Smooth muscle cell (in vitro differentiated cells): ENCODE data around the gene FAM227B. TPM values are rescaled to one million over a fixed set of nuclear protein-coding genes. Genes with fewer than 3 reads are reported as not detected.
"Not testable (repeated sequence)": the region's sequence is repeated elsewhere in the genome, so short reads cannot be mapped to it uniquely, and the experiment has no call there.

Experiments
- DNase-seq: peaks from one replicate; lab custom pipeline; 2025; ENCODE audit not compliant: unreplicated experiment; lab: John Stamatoyannopoulos, UW
- H2AFZ ChIP-seq: fragments of 200-600 bp; sonication (generic); 2 replicates; pipeline ENCODE4 v1.6.0; 2016; ENCODE audit warnings: antibody characterized with exemption, low read depth, mild to moderate bottlenecking
- H3F3A ChIP-seq: fragments of 200-600 bp; sonication (generic); 2 replicates; pipeline ENCODE4 v1.6.0; 2017; ENCODE audit warnings: antibody characterized with exemption, low read depth
- H3K27ac ChIP-seq: fragments of 200-600 bp; sonication (generic); 2 replicates; pipeline ENCODE4 v1.5.1; 2016; ENCODE audit warnings: low read depth, mild to moderate bottlenecking
- H3K27me3 ChIP-seq: fragments of 200-600 bp; sonication (generic); 2 replicates; pipeline ENCODE4 v1.6.1; 2016; ENCODE audit warnings: low read depth, mild to moderate bottlenecking
- H3K36me3 ChIP-seq: fragments of 200-600 bp; sonication (generic); 2 replicates; pipeline ENCODE4 v1.5.1; 2016; ENCODE audit warnings: low read depth
- H3K4me1 ChIP-seq: fragments of 200-600 bp; sonication (generic); 2 replicates; pipeline ENCODE4 v1.5.1; 2016; ENCODE audit warnings: low read depth
- H3K4me2 ChIP-seq: fragments of 200-600 bp; sonication (generic); 2 replicates; pipeline ENCODE4 v1.6.0; 2016; ENCODE audit warnings: mild to moderate bottlenecking
- H3K4me3 ChIP-seq: fragments of 200-600 bp; sonication (generic); 2 replicates; pipeline ENCODE4 v1.5.1; 2016; ENCODE audit warnings: mild to moderate bottlenecking
- H3K79me2 ChIP-seq: fragments of 200-600 bp; sonication (generic); 2 replicates; pipeline ENCODE4 v1.6.0; 2016; ENCODE audit warnings: low read depth, mild to moderate bottlenecking
- H3K9ac ChIP-seq: fragments of 200-600 bp; sonication (generic); 2 replicates; pipeline ENCODE4 v1.6.0; 2016; ENCODE audit warnings: low read depth
- H3K9me3 ChIP-seq: fragments of 200-600 bp; sonication (generic); replicated peaks from 2 replicates; pipeline ENCODE4 v1.5.1; 2016; ENCODE audit warnings: low read depth
- H4K20me1 ChIP-seq: fragments of 200-600 bp; sonication (generic); 2 replicates; pipeline ENCODE4 v1.6.0; 2016; ENCODE audit warnings: low read depth
- CTCF ChIP-seq: fragments of 200-600 bp; sonication (generic); IDR thresholded peaks from 2 replicates; pipeline ENCODE4 v1.5.1; 2017; ENCODE audit warnings: borderline replicate concordance, mild to moderate bottlenecking, antibody characterized with exemption; ENCODE audit not compliant: insufficient read depth, poor library complexity, severe bottlenecking
- WGBS: methylation state at CpG from one replicate; pipeline ENCODE4 v1.1.7; 2016; ENCODE audit warnings: low lambda C conversion rate; 5-methylcytosine and 5-hydroxymethylcytosine counted together
- polyA plus RNA-seq: library from polyadenylated mRNA; unstranded; fragments of >200 nt; fragmentation: Nextera tagmentation; extraction: Ambion mirVana; gene quantifications from 2 replicates; pipeline ENCODE4 v1.2.1, GENCODE V29; 2016
- total RNA-seq: library from RNA; depleted of rRNA; stranded (reverse); fragments of >200 nt; gene quantifications from 2 replicates; pipeline ENCODE4 v1.2.3, GENCODE V29; 2014

The FAM227B gene
- total and polyA plus RNA-seq, 2 experiments from 2014 or later = 7.5 to 9.7 TPM

GRCh38 chr15:49606594-49606993 is 14.0 kb downstream of the FAM227B start:
- Histone ChIP-seq H3F3A (no peaks in the 10 kb centered on the region), H2AFZ (no peak overlapping the region), H4K20me1 (no peaks in the 10 kb centered on the region), H3K9ac (no peak overlapping the region), H3K4me2 (no peak overlapping the region), H3K4me3 (no peak overlapping the region), H3K4me1 (no peaks in the 10 kb centered on the region), H3K9me3 (peaks cover 8% of the 10 kb centered on the region), H3K27me3 (no peaks in the 10 kb centered on the region), H3K79me2 (no peaks in the 10 kb centered on the region), H3K27ac (no peak overlapping the region), H3K36me3 (peaks cover 12% of the 10 kb centered on the region)
- DNase-seq = no peak
- TF ChIP-seq CTCF = no peak

DNA sequence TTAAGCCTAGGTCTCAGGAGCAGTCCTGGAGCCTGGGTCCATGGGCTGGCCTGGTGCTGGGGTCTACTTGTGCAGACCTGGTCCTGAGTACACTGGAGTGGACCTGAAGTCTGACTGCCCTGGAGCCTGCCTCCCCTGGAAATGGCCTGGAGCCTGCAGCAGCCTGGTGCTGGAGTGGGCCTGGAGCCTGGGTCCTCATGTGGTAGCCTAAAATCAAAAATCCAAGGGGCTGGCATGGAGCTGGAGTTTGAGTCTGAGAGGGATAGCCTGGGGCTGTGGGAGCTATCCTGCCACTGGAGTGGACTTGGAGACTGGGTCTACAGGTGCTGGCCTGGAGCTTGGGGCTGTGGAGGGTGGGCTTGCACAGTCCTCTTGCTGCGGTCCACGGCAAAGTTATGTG is 15.0 kb downstream of the FAM227B start:
- H3K4me1 ChIP-seq = no peaks in the 10 kb centered on the region
- peaks cover 12% of the 10 kb centered on the region for H3K36me3 ChIP-seq
- H3K4me2 ChIP-seq = no peak overlapping the region
- H3F3A ChIP-seq = no peaks in the 10 kb centered on the region
- no peak overlapping the region for H3K4me3 ChIP-seq
- peaks cover 8% of the 10 kb centered on the region for H3K9me3 ChIP-seq
- TF ChIP-seq CTCF = no peak
- H4K20me1 ChIP-seq = no peaks in the 10 kb centered on the region
- 100% methylated on average over 2 of the region's 2 CpGs for whole genome bisulfite sequencing
- H3K27ac ChIP-seq = no peak overlapping the region
- no peaks in the 10 kb centered on the region for H3K27me3 ChIP-seq
- no peak overlapping the region for H2AFZ ChIP-seq
- DNase-seq = no peak
- H3K9ac ChIP-seq = no peak overlapping the region
- no peaks in the 10 kb centered on the region for H3K79me2 ChIP-seq

- Histone ChIP-seq H3K79me2 (no peaks in the 10 kb centered on the region), H4K20me1 (no peaks in the 10 kb centered on the region), H3K27me3 (no peaks in the 10 kb centered on the region), H3K27ac (no peak overlapping the region), H3K4me2 (no peak overlapping the region), H3F3A (no peaks in the 10 kb centered on the region), H3K9ac (no peak overlapping the region), H3K4me1 (no peaks in the 10 kb centered on the region), H3K36me3 (peaks cover 12% of the 10 kb centered on the region), H3K9me3 (peaks cover 12% of the 10 kb centered on the region), H2AFZ (no peak overlapping the region), H3K4me3 (no peak overlapping the region)
- TF ChIP-seq CTCF = no peak
- no peak for DNase-seq
- WGBS = 95% methylated on average over 2 of the region's 2 CpGs
Observed at GRCh38 chr15:49604625-49605409, 15.8 kb downstream of the FAM227B start.

DNA sequence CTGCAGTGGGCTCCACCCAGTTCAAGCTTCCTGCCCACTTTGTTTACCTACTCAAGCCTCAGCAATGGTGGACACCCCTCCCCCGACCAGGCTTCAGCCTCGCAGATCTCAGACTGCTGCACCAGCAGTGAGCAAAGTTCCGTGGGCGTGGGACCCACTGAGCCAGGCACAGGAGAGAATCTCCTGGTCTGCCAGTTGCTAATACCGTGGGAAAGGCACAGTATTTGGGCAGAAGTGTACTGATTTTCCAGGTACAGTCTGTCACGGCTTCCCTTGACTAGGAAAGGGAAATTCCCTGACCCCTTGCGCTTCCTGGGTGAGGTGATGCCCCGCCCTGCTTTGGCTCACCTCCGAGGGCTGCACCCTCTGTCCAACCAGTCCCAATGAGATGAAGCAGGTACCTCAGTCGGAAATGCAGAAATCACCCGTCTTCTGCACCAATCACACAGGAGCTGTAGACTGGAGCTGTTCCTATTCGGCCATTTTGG is 27.7 kb downstream of the FAM227B start:
- not testable (repeated sequence) for H3K9ac ChIP-seq, H3K27ac ChIP-seq, H4K20me1 ChIP-seq, H3K79me2 ChIP-seq, H3K4me3 ChIP-seq, H3K9me3 ChIP-seq, H3K4me1 ChIP-seq, H3K27me3 ChIP-seq, DNase-seq, H3K36me3 ChIP-seq, H3K4me2 ChIP-seq, H2AFZ ChIP-seq, H3F3A ChIP-seq
- WGBS = 93% methylated on average over 12 of the region's 12 CpGs
